Activated T-cell treated with anti-CD3 and anti-CD28 coated beads, Interleukin-2, amount 50 U/mL, for 24 hours (primary cell): ENCODE results near the gene KHK.
A peak's percentile ranks its signal among the peaks of the same experiment; 100 is the strongest.
"Not testable (repeated sequence)": the region's sequence is repeated elsewhere in the genome, so short reads cannot be mapped to it uniquely, and the experiment has no call there.

Experiments used
- DNase-seq: peaks from one replicate; pipeline ENCODE4 v3.0.0-alpha.2; 2020
- H3K27ac Mint-ChIP-seq: 2 replicates; pipeline ENCODE4 v1.8.0; 2020; ENCODE audit warnings: mild to moderate bottlenecking, mixed read lengths
- H3K27me3 Mint-ChIP-seq: 2 replicates; pipeline ENCODE4 v1.8.0; 2020; ENCODE audit warnings: mixed read lengths
- H3K36me3 Mint-ChIP-seq: 2 replicates; pipeline ENCODE4 v1.8.0; 2020; ENCODE audit warnings: low read depth, mixed read lengths
- H3K4me1 Mint-ChIP-seq: 2 replicates; pipeline ENCODE4 v1.8.0; 2020; ENCODE audit warnings: low read depth, mixed read lengths
- H3K4me3 Mint-ChIP-seq: 2 replicates; pipeline ENCODE4 v1.8.0; 2020; ENCODE audit warnings: mild to moderate bottlenecking, moderate library complexity, mixed read lengths
- H3K9me3 Mint-ChIP-seq: 2 replicates; pipeline ENCODE4 v1.8.0; 2020; ENCODE audit warnings: mixed read lengths

The KHK gene

DNA sequence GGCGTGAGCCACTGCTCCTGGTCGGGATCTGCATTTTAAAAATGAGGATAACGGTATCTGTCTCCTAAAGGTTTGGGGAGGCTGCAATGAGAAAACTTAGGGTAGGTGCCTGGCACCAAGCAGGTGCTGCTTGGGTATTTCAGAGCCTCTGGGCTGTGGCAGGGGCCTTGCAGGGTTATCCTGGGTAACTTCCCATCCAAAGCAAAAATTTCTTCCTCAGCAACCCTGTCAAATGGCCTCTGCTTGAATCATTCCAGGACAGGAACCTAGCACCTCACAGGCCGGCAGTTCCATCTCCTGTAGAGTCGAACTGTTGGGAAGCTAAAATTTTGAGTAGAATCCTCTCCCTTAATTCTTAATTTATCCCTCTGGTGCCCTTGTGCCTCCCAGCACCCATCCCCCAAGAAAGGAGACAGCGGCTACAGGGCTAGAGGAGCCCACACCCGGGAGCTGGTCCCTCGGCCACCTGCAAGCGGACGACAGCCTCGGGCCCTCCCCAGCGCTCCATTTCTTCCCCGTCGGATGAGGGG is 31.5 kb downstream of the KHK start:
- DNase-seq: no peak
- H3K4me1 Mint-ChIP-seq: peaks cover 16% of the 10 kb centered on the region
- H3K27me3 Mint-ChIP-seq: peaks cover 33% of the 10 kb centered on the region
- no peaks in the 10 kb centered on the region for H3K9me3 Mint-ChIP-seq
- H3K4me3 Mint-ChIP-seq: peak overlapping the region; percentile 71
- H3K27ac Mint-ChIP-seq: no peak overlapping the region
- no peaks in the 10 kb centered on the region for H3K36me3 Mint-ChIP-seq

DNA sequence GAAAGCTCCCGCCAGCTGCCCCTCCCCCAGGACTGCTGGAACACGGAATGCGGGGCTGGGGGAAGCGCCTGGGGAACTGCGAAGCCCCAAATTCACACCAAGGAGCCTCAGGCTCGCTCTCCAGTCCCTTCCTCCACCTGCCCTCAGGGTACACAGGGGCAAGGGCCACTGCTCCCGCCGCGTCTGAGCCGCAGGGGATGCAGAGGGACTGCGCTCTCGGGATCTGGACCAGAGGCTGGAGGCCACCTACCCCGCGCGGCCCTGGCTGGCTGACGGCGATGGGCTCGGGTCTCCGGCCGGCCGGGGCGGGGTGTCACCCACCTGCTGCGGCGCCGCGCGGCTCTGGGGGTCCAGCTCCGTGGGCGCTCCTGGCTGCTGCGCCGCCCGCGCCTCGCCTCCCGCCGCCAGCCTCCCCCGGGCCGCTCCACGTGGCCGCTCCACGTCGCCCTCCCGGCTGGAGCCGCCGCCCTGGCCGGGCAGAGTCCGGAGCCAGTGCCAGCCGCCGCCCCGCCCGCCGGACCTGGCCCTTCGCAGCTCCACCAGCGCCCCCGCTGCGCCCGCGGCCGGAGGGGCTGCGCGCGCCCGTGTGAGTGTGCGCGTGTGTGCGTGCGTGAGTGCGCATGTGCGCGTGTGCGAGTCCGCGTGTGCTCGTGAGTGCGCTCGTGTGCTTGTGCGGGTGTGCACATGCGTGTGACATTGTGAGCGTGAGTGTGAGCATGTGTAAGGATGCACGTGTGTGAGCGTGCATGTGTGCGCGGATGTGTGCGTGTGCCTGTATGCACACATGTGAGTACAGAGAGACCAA is 32.2 kb downstream of the KHK start, which contains the start of gene CGREF1:
Gene CGREF1 (minus strand): TSS at position 604 of the 805 bp plus-strand sequence. CDS start 14,762 bp downstream, outside the sequence.
- H3K36me3 Mint-ChIP-seq: no peaks in the 10 kb centered on the region
- H3K27ac Mint-ChIP-seq: peak within 1 kb of the TSS; percentile 44
- H3K27me3 Mint-ChIP-seq: peaks cover 33% of the 10 kb centered on the region
- H3K4me1 Mint-ChIP-seq: peaks cover 20% of the 10 kb centered on the region
- no peaks in the 10 kb centered on the region for H3K9me3 Mint-ChIP-seq
- DNase-seq: peak; percentile 61
- H3K4me3 Mint-ChIP-seq: peak within 1 kb of the TSS; percentile 78

DNA sequence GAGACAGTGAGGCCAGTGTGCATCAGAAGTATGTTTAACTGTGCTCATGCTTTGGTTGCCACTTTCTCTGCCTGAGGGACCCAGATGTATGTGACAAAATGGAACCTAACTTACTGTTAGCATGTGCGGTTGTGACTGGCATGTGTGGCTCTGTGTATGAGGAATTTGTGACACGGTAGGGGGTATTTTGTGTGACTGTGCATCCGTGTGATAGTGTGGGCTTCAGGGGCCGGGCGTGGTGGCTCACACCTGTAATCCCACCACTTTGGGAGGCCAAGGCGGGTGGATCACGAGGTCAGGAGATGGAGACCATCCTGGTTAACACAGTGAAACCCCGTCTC is 32.7 kb downstream of the KHK start:
- not testable (repeated sequence) for DNase-seq, H3K36me3 Mint-ChIP-seq, H3K9me3 Mint-ChIP-seq
- Mint-ChIP-seq H3K27ac (peak overlapping the region; percentile 44), H3K4me1 (peaks cover 25% of the 10 kb centered on the region), H3K27me3 (peaks cover 33% of the 10 kb centered on the region), H3K4me3 (peak overlapping the region; percentile 78)

- H3K4me3 Mint-ChIP-seq: no peak overlapping the region
- peaks cover 33% of the 10 kb centered on the region for H3K27me3 Mint-ChIP-seq
Observed at GRCh38 chr2:27121906-27122305, 35.3 kb downstream of the KHK start.

DNA sequence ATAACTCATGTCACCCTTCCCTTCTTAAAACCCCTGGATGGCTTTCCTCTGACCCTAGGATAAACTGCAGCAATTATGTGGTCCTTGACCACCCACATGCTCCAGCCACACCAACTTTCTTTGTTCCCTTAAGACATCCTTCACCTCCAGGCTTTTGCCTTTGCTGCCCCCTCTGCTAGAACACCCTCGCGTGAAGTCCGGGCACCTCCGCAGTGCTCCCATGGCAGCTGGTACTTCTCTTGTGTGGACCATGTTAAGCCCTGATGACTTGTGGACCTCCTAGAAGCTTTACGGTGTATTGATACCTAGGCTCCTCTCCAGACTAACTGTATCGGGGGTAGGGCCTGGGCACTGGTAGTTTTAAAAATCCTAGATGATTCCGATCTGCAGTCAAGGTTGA is 36.2 kb downstream of the KHK start:
- DNase-seq: no peak
- Mint-ChIP-seq H3K4me1 (peaks cover 25% of the 10 kb centered on the region), H3K27ac (no peak overlapping the region), H3K27me3 (peaks cover 25% of the 10 kb centered on the region), H3K9me3 (no peaks in the 10 kb centered on the region), H3K4me3 (peak overlapping the region; percentile 78), H3K36me3 (no peaks in the 10 kb centered on the region)

More at GRCh38 chr2:27121906-27122305, 35.3 kb downstream of the KHK start:
- Mint-ChIP-seq H3K9me3 (no peaks in the 10 kb centered on the region), H3K36me3 (no peaks in the 10 kb centered on the region), H3K27ac (no peak overlapping the region), H3K4me1 (peaks cover 25% of the 10 kb centered on the region)
- no peak for DNase-seq

- Mint-ChIP-seq H3K4me3 (peak within 1 kb of the TSS; percentile 78), H3K36me3 (peaks cover under 1% of the 10 kb centered on the region), H3K27me3 (peaks cover 19% of the 10 kb centered on the region), H3K4me1 (peaks cover 22% of the 10 kb centered on the region), H3K27ac (peak within 1 kb of the TSS; percentile 79), H3K9me3 (no peaks in the 10 kb centered on the region)
- peak; percentile 81 for DNase-seq
Observed at GRCh38 chr2:27123302-27124150, 37.0 kb downstream of the KHK start, which contains the start of gene ABHD1. TSS of gene ABHD1 (plus strand) at chr2:27123815. CDS start at chr2:27123949, 134 bp downstream.

GRCh38 chr2:27125104-27125503 is 38.5 kb downstream of the KHK start:
- no peaks in the 10 kb centered on the region for H3K9me3 Mint-ChIP-seq
- peaks cover 17% of the 10 kb centered on the region for H3K36me3 Mint-ChIP-seq
- no peak overlapping the region for H3K4me3 Mint-ChIP-seq
- peaks cover 7% of the 10 kb centered on the region for H3K27me3 Mint-ChIP-seq
- H3K27ac Mint-ChIP-seq: no peak overlapping the region
- H3K4me1 Mint-ChIP-seq: peaks cover 12% of the 10 kb centered on the region
- DNase-seq: no peak

- H3K36me3 Mint-ChIP-seq: peaks cover 28% of the 10 kb centered on the region
- no peak overlapping the region for H3K4me3 Mint-ChIP-seq
- peak overlapping the region; percentile 32 for H3K27ac Mint-ChIP-seq
- no peak for DNase-seq
- H3K4me1 Mint-ChIP-seq: peaks cover 11% of the 10 kb centered on the region
- no peaks in the 10 kb centered on the region for H3K9me3 Mint-ChIP-seq
- no peaks in the 10 kb centered on the region for H3K27me3 Mint-ChIP-seq
Observed at GRCh38 chr2:27126252-27126710, 39.7 kb downstream of the KHK start.

GRCh38 chr2:27127883-27128667 is 41.5 kb downstream of the KHK start:
- Mint-ChIP-seq H3K4me3 (no peak overlapping the region), H3K27me3 (no peaks in the 10 kb centered on the region), H3K4me1 (peaks cover 17% of the 10 kb centered on the region), H3K27ac (no peak overlapping the region), H3K36me3 (peaks cover 46% of the 10 kb centered on the region), H3K9me3 (no peaks in the 10 kb centered on the region)
- DNase-seq: no peak

DNA sequence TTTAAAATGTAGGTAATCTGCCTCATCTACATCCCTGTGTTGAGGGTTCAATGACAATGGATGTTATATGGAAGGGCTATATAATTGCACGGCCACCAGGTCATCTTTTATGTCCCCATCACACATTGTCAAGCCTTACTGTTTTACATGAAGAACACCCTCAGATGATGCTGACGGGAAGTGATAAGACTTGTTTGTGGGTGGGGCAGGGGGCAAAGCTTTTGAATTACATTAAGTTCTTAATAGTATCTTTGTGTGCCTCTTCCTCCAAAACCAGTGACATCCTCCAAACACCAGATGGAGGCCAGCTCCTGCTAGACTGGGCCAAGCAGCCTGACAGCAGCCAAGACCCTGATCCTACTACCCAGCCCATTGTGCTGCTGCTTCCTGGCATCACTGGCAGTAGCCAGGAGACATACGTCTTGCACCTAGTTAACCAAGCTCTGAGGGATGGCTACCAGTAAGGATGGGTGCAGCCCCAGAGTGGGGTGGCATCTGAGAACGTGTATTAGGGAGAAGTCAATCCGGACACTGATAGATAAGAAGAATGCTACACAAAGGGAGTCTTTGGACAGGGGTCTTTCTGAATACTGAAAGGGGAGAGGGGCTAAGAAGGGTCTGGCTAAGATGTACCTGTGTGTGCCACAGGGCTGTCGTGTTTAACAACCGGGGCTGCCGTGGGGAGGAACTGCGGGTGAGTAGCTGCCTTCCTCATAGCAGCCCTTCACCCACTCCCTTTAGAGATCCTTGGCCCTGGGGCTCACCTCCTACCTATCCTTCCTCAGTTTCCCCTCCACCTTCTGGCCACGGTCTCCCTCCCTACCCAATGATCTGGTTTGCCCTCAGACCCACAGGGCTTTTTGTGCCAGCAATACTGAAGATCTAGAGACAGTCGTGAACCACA is 42.3 kb downstream of the KHK start:
- no peak for DNase-seq
- Mint-ChIP-seq H3K4me3 (no peak overlapping the region), H3K4me1 (peaks cover 18% of the 10 kb centered on the region), H3K36me3 (peaks cover 55% of the 10 kb centered on the region), H3K27me3 (no peaks in the 10 kb centered on the region), H3K9me3 (no peaks in the 10 kb centered on the region), H3K27ac (no peak overlapping the region)

DNA sequence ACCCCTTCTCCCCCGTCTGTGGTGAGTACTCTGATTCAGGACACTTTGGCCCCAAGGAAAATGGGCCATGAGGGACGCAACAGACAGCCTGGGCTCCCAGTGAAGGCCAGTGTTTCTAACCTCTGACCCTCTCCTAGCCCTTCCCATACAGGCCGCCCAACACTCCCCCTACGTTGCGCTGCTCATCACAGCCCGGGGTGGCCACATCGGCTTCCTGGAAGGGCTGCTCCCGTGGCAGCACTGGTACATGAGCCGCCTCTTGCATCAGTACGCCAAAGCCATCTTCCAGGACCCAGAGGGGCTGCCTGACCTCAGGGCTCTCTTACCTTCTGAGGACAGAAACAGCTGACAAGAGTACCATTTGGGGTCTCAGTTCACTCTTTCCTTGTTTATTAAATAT is 43.8 kb downstream of the KHK start:
- H3K9me3 Mint-ChIP-seq: no peaks in the 10 kb centered on the region
- DNase-seq: no peak
- H3K27me3 Mint-ChIP-seq: no peaks in the 10 kb centered on the region
- H3K4me3 Mint-ChIP-seq: no peak overlapping the region
- peaks cover 18% of the 10 kb centered on the region for H3K4me1 Mint-ChIP-seq
- peaks cover 58% of the 10 kb centered on the region for H3K36me3 Mint-ChIP-seq
- peak overlapping the region; percentile 57 for H3K27ac Mint-ChIP-seq

GRCh38 chr2:27131429-27131828 is 44.9 kb downstream of the KHK start:
- no peaks in the 10 kb centered on the region for H3K27me3 Mint-ChIP-seq
- peak overlapping the region; percentile 68 for H3K27ac Mint-ChIP-seq
- peaks cover 58% of the 10 kb centered on the region for H3K36me3 Mint-ChIP-seq
- no peak overlapping the region for H3K4me3 Mint-ChIP-seq
- DNase-seq: no peak
- peaks cover 18% of the 10 kb centered on the region for H3K4me1 Mint-ChIP-seq
- H3K9me3 Mint-ChIP-seq: no peaks in the 10 kb centered on the region

- Mint-ChIP-seq H3K9me3 (no peaks in the 10 kb centered on the region), H3K4me3 (peak overlapping the region; percentile 93), H3K27ac (peak overlapping the region; percentile 98), H3K4me1 (peaks cover 18% of the 10 kb centered on the region), H3K36me3 (peaks cover 58% of the 10 kb centered on the region), H3K27me3 (no peaks in the 10 kb centered on the region)
- DNase-seq: peak; percentile 46
Observed at GRCh38 chr2:27133195-27133875, 46.8 kb downstream of the KHK start.
